Forelimb muscle (tissue), 1 donor: ENCODE results near the gene NINJ2. TPM values are rescaled to one million over a fixed set of nuclear protein-coding genes. Genes with fewer than 3 reads are reported as not detected.

ENCODE experiments used
- DNase-seq: peaks from one replicate; pipeline ENCODE4 v3.0.0-alpha.2; 2013; ENCODE audit warnings: low read depth
- polyA plus RNA-seq: library from polyadenylated mRNA; unstranded; fragments of 120-200 nt; gene quantifications from one replicate; pipeline ENCODE4 v1.2.1, GENCODE V29; 2013; ENCODE audit not compliant: insufficient read length

NINJ2 gene
- polyA plus RNA-seq, 1 donor, result 5.5 TPM

DNA sequence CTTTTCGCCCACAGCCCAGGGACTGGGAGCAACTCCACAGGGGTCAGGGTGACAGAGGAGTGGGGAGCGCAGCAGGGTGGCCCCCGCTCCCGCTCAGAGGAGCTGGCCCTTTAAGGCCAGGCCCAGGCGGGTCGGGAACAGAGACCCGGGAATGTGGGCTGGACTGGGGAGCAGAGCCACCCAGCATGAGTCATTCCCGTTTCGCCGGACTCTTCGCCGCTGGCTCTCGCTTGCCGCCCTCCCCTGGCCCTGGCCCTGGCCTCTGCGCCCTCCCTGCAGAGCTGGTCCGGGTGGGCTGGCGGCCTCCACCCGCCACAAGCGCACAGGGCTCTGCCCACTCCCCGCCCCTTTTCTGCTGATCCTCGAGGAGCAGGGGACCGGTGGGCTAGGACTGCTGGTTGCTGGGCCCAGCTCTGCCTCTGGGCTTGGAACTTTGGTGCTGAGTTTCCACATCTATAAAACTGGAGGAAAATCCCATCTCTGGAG is 92.8 kb downstream of the NINJ2 start:
- no peak for DNase-seq

DNA sequence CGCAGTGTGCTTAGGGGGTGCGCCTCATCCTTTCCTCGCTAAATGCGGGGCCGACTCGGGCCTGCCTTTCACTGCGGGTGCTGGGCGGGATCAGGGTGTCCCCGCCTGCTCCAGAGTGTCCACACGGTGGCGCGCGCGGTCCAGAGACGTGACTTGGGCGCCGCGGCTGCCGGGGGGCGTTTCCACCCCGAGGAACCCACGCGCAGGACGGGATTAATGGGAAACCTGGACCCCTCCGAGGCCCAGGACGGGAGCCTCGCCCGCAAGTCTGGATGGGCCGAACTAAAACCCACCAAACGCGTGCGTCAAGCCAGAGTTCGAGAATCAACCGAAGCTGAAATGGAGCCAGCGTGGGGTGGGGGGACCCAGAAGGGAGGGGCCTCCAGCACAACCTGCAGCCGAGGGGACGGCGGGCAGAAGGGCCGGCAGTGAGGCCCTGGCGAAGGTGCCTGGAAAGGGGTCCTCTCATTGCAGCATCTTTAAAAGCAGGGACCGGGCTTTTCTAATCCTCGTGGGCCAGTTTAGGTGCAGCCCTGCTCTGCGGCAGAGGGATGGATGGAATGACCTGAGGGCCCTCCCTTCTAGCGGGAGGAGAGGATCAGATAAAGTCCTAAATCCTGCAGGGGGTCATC is 93.3 kb downstream of the NINJ2 start:
- no peak for DNase-seq

DNA sequence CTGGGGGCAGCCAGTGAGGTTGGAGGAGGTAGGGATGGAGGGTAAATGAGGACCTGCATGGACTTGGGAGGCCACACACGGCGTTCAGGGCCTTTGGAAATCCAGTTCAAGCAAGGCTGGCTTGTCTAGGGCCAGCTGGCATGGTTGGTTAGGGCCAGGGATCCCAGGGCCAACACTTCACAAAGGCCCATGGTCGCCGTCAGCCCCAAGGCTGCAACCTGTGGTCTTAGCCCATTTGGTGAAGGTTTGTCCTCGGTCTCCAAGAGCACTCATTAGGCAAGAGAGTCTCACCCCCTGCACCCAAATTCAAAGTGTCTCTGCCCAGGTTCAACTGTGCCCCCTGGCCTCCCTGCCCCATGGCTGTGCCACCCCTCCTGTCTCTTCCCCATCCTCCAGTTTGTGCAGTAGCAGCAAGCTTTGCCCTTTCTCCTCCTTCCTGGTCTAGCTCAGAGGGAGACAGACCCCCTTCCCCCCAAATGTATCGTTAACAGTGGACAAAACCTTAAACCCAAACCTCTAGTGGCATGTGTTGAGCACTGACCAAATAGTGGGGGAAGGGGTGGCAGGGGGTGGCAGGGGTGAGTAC is 94.1 kb downstream of the NINJ2 start:
- DNase-seq, result no peak

DNA sequence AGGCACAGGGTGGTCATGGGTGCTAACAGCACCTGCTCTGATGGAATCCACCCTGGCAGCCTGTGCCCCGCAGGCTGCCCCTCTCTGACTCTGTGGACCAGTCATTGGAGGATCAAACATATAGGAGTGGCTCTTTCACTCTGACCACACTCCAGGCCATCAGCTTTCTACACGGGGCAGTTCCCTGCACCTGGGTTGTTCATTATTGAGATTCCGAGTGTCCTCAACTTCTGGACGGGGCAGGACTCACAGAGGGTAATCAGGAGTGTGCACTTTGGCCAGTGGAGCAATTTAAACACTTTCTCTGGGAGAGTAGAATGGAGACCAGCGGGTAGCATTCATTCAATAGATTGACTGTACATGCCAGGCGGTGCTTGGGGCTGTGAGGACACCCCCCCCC is 94.8 kb downstream of the NINJ2 start:
- DNase-seq, result no peak

DNA sequence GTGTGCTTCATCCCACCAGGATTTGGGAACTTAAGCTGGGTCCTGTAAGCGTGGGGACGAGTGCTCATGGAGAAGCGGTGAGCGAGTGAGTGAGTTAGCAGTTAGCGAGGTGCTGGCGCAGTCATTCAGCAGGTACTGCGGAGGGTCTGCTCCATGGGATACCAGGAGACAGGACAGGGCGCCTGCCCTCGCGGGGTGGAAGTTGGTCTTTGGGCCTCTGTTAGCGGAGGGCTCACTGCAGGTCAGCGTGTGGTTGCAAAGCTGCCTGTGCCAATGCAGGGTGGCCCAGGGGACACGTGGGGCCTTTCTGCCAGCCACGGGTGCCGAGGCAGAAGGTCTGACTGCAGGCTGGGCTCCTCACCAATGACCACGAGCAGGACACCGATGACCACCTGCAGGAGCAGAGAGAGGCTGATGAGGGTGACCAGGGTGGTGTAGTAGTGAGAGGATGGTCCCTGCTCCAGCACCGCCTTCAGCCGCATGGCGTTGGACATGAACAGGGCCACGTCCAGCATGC is 97.6 kb downstream of the NINJ2 start:
- no peak for DNase-seq

DNA sequence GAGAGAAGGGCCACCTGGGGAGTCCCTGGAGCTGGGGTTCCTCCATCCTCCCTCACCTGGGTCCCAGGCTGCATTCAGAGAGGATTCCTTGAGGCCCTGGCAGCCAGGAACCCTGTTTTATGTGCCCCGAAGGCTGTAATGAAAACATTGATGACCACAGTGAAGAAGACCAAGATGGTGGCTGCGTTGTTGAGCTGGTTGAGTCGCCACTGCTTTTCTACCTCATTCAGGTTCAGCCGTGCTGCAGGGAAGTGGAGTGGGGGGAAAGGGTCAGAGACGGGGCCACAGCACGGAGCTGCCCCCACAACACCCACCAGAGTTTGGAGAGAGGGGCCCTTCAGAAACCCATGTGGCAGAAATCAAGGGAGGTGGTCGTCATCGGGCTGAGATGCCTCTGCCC is 98.1 kb downstream of the NINJ2 start:
- DNase-seq, result no peak

DNA sequence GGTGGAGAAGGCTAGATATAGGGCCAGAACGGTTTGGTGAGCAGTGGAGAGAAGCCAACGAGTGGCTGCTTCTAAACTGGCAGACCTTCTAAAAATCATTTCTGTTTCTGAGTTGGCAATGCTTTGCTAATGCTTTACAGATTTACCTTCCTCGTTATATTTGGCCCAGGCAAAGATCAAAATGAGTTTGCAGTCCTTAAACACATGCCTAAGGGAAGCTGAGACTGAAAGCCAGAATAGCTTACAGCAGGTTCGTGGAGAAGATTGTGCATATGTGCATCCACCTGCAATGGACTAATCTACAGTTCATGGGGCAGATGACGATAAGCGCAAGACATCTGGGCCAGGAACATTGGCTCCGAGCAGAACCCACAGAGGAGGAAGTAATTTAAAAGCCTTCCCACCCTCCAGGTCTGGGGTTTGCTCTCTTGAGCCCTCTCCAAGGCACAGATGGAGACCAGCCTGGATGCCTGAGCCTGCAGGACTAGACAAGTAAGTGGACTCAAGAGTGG is 99.4 kb downstream of the NINJ2 start:
- DNase-seq, result no peak

DNA sequence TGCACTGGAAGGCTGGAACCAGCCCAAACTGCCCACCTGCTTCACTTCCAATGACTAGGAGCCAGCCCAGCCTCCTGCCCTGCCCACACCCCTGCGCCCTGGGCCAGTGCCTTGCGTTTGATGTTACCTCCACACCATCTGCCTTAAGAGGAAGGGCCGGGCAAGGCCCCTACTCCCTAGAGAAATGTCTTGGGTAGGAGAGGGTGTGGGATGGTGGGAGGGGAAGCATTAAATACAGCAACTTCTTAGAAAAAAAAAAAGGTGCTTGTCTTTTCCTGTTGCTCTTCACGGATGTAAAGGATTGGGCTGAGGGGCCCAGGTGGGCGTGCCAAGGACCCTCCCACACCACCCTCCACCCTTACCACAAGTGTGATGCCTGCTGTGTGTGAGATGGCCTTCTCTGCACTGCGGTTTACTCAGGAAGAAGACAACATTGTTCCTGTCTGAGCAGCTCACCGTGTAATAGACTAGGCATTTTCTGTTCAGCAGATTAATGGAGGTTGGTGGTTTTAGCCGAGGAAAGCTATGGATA is 99.9 kb downstream of the NINJ2 start:
- no peak for DNase-seq

DNA sequence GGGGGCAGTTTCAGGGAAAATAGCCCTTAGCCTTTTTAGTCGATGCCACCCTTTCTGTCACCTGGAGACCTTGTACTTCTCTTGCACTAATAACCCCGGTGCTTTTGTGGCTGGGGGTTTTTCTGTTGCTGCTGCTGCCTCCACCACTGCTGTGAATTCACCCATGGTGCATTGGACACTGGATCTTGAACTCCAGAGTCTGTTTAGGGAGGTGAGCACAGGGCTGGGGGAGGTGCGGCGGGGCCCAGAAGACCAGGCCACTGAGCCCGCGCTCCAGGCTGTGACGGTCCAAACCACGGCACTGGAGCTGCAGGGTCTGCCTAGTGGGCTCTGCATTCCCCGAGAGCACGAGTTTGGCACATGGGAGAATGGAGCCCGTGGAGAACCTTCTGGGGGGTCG is 100.6 kb downstream of the NINJ2 start:
- no peak for DNase-seq

DNA sequence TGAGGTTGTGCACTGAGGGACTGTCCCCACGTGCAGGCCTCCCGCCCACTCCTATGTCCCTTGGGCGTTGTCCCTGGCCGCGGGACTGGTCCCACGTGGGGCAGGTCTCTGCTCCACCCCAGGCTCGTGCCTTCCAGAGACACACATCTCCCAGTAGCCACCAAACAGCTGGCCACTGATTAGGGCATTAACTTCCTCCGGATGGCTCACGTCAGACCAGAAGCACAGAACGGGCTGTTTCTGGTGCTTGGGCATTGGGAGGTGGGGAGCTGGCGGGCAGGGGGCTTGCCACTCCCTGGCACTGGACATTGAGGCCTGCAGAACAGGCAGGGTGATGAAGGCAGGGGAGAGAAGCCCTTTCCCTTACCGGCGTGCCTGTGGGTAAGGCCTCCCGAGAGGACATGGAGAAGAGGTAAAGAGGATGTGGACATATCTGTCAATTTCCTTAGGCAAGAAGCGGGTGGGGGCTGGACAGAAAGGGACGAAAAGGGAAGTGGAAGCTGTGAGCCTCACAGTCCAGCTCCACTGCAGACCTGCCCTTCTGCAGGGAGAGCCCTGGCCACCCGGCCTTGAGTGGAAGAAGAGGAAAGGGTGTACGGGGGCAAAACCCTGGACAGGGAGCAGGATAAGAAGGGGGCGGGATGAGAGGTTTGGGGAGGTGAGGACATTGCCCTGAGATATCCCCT is 101.2 kb downstream of the NINJ2 start:
- no peak for DNase-seq

DNA sequence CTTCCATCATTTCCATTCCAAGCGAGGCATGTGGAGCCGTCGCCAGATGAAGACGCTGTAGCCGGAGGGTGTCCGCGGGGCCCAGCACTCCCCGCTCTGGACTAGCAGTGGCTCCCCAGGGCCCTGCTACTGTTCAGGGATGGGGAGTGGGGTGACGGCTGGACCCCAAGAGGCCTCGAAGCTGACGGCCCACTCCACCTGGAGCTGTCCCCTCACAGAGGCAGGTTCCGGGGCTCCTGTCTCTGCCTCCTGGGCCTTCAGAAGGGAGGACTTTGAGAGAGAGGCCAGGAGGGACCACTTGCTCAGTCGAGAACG is 101.9 kb downstream of the NINJ2 start:
- no peak for DNase-seq

DNA sequence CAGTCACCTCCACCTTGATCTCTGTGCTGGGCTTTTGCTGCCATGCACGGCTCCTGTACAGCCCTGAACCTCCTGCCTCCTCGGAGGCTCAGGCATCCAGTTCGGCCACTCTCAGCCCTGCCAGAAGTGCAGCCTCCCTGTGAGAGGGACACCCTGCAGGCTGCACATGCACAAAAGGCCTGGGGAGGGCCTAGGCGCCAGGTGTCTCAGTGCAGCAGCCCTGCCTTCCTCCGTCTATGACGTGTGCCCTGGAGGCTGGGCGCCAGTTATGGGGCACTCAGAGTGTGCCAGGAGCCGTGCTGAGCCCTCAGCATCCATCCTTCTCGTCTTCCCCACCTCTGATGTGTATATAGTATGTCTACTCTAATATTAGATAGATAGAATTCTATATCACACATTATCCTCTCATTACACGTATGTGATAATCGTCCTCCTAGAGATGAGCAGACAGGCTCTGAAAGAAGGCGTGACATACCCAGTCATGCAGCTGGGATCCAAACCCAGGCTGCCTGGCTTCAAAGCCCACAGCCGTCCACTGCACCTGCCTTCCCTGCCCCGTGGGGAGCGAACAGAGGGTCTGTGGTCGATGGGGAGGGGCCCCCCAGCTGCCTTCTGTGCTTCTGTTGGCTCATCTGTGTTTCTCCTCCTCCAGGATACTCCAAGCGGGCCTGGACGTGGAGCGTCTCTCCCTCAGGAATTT is 102.4 kb downstream of the NINJ2 start:
- no peak for DNase-seq

DNA sequence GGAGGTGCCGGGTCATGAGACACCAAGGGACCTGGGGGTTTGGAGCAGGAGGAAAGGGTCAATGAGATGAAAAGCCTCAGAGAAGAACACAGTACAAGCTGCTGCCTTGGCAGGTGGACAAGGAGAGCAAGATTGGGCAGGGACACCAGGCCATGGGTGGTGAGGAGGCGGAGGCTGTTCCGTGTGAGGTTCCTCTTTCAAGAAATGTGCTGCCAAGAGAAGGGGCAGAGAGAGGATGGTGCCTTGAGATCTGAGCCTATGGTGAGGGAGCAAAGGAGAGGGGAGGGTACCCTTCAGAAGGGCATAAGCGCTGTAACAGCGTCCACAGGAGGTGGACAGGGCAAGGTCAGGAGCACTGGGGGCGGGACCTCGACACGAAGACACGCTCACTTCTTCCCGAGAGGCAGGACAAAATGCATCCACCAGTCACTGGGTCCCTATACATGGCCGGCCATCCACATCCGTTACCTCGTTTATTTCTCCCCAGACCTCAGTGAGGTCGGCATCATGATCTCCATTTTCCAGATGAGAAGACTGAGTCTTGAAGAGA is 103.3 kb downstream of the NINJ2 start:
- DNase-seq, result no peak

DNA sequence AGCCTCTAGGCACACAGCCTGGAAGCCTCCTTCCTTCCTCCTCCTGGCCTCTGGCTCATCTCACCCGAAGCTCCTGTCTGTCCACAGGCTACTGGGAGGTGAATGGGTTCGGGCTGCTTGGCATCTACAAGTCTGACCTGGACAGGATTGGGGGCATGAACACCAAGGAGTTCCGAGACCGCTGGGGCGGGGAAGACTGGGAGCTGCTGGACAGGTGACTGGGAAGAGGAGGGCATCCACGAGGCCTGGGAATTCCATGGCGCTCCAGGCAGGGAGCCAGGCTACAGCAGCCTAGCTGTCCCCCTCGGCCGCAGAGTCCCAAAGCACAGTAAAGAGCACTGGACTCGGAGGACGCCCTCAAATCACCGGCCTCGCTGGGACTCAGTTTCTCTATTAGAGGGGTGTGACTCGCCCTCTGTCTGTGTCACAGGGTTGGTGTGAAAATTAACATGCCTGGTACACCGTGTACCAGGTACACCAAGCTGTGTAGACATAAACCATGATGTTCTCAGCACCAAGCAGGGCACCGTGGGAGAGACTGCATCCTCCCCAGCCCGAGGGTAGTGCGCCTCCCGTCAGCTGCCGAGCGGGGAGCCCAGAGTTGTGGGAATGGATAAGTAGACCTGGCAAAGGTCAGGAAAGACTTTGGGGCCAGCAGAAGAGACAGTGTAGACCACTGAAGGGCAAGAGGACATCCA is 103.9 kb downstream of the NINJ2 start:
- DNase-seq, result no peak

DNA sequence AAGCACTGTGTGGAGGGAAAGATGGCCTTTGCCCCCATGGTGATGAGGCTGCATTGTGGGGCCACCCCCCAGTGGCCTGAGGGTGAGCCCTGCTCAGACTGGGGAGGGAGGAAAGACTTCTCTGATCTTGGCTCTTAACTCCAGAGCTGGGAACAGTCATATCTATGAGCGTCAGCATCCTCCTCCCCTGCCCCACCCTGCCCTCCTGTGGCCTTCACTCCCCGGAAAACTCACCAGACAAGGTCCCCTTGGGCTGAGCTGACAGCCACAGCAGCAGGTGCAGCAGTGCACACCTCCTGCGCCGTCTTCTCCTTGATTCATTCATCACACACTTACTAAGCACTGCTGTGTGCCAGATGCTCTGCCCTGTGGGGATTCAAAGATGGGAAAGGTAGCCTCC is 104.7 kb downstream of the NINJ2 start:
- DNase-seq, result no peak

DNA sequence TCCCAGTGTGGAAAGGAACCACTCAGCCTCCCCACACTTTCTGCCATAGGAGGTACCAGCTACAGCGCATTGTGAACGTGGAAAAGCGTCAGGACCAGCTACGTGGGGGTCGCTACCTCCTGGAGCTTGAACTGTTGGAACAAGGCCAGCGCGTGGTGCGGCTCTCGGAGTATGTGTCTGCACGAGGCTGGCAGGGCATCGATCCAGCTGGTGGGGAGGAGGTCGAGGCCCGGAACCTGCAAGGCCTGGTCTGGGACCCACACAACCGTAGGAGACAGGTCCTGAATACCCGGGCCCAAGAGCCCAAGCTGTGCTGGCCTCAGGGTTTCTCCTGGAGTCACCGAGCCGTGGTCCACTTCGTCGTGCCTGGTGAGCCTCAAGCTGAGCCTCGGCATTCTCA is 106.7 kb downstream of the NINJ2 start:
- DNase-seq, result no peak

DNA sequence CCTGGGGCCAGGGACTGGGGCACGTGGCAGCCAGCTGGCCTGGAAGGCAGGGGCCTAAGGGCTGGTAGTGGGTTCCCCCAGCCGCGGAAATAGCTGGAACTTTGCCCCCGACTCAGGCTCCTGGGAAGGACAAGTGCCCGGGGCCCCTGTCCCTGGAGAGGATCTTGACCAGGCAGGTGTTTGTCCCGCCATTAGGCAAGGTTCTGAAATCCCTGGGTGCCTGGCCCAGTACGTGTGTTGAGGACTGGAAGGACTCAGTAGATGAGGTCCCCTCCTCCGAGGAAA is 109.3 kb downstream of the NINJ2 start:
- no peak for DNase-seq

DNA sequence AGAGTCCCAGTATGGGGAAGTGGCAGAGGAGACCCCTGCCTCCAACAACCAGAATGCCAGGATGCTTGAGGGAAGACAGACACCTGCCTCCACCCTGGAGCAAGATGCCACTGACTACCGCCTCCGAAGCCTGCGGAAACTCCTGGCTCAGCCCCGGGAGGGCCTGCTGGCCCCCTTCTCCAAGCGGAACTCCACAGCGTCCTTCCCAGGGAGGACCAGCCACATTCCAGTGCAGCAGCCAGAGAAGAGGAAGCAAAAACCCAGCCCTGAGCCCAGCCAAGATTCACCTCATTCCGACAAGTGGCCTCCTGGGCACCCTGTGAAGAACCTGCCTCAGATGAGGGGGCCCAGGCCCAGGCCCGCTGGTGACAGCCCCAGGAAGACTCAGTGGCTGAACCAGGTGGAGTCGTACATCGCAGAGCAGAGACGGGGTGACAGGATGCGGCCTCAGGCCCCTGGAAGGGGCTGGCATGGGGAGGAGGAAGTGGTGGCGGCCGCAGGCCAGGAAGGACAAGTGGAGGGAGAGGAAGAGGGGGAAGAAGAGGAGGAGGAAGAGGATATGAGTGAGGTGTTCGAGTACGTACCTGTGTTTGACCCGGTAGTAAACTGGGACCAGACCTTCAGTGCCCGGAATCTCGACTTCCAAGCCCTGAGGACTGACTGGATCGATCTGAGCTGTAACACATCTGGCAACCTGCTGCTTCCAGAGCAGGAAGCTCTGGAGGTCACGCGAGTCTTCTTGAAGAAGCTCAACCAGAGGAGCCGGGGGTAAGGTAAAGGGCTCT is 109.8 kb downstream of the NINJ2 start:
- DNase-seq, result no peak

DNA sequence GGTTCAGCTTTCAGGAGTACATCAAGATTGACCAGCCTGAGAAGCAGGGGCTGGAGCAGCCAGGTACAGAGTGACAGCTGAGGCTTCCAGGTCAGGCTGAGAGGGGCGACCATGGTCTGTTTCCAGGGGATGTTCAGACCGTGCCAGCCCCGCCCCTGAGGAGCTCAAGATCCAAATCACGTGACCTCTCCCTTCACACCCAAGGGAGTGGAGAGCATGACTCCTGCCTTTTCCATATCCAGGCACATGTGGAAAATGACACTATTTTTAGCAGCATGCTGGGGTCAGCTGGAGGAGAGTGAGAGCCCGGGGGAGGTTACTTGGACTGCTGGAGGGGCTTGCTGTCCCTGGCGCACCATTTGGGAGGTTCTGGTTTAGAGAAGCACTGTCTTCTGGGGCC is 110.8 kb downstream of the NINJ2 start:
- no peak for DNase-seq

DNA sequence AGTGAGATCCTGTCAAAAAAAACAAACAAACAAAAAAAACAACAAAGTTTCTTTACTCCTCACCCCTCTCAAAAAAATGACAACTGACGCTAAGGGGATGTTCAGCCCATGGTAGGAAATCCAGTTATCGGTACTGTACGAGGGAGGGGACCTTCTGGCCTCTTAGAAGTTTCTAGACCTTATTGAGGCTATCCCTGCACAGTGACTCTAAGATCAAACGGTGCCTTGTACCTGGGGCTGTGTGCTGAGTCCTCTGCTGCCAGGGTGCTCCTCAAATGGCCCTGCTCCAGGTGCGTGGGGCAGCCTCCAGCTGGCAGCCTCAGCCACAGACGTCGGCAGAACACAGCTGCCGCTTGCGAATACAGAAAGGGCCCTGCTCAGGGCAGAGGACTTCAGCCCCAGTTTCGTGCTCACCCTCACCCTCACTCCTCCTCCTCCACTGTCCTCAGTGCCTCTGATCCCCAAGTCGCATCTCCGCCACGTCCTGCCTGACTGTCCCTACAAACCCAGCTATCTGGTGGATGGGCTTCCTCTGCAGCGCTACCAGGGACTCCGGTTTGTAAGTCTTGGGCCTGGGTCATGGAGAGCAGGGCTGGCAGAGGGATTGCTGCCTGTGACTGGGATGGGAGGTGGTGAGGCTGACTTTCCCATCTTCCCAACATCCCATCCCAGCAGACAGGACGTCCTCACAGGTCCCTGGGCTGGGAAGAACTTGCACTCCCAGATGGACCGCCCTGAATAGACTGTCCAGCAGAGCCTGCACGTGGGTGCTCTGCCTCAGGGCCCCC is 112.6 kb downstream of the NINJ2 start:
- no peak for DNase-seq
